AG09319 (cell line): ENCODE data around the gene PTPN1.

ENCODE experiments used
- DNase-seq: peaks from one replicate; pipeline ENCODE4 v3.0.0-alpha.2; 2010; ENCODE audit warnings: low read depth; ENCODE audit errors: extremely low read depth
- CTCF ChIP-seq: IDR thresholded peaks from 2 replicates; pipeline ENCODE4 v1.5.1; 2011; ENCODE audit warnings: low read depth, mild to moderate bottlenecking, inconsistent platforms, low read length, moderate library complexity

Gene PTPN1

GRCh38 chr20:50508171-50508755, 1.9 kb upstream of the PTPN1 start:
- TF ChIP-seq CTCF: no peak
- DNase-seq: no peak

GRCh38 chr20:50510706-50511542, 741 bp downstream of the PTPN1 start:
- TF ChIP-seq CTCF: no peak
- DNase-seq: no peak

- no peak for DNase-seq
- TF ChIP-seq CTCF: no peak
Measured at GRCh38 chr20:50512323-50512722, 2.1 kb downstream of the PTPN1 start.

GRCh38 chr20:50513169-50514034, 3.2 kb downstream of the PTPN1 start:
- no peak for TF ChIP-seq CTCF
- no peak for DNase-seq

GRCh38 chr20:50514035-50514337, 3.8 kb downstream of the PTPN1 start:
- no peak for TF ChIP-seq CTCF
- no peak for DNase-seq

- no peak for TF ChIP-seq CTCF
Measured at GRCh38 chr20:50514750-50515149, 4.6 kb downstream of the PTPN1 start.

GRCh38 chr20:50515471-50516106, 5.4 kb downstream of the PTPN1 start:
- TF ChIP-seq CTCF: no peak
- DNase-seq: no peak

More at GRCh38 chr20:50514750-50515149, 4.6 kb downstream of the PTPN1 start:
- no peak for DNase-seq
